Activated naive CD4-positive, alpha-beta T cell treated with anti-CD3 and anti-CD28 coated beads, Interleukin-2, amount 50 U/mL, for 24 hours (primary cell): ENCODE measurements around the gene GRIN2A.

ENCODE experiments used
- H3K27ac Mint-ChIP-seq: one replicate; pipeline ENCODE4 v1.8.0; 2021; ENCODE audit warnings: mild to moderate bottlenecking, mixed read lengths
- H3K27me3 Mint-ChIP-seq: one replicate; pipeline ENCODE4 v1.8.0; 2021; ENCODE audit warnings: mixed read lengths
- H3K36me3 Mint-ChIP-seq: one replicate; pipeline ENCODE4 v1.8.0; 2021; ENCODE audit warnings: mixed read lengths
- H3K4me1 Mint-ChIP-seq: one replicate; pipeline ENCODE4 v1.8.0; 2021; ENCODE audit warnings: mixed read lengths
- H3K4me3 Mint-ChIP-seq: one replicate; pipeline ENCODE4 v1.8.0; 2021; ENCODE audit warnings: mild to moderate bottlenecking, mixed read lengths
- H3K9me3 Mint-ChIP-seq: one replicate; pipeline ENCODE4 v1.8.0; 2021; ENCODE audit warnings: mixed read lengths

GRIN2A gene

GRCh38 chr16:9823510-9823909 is 358.7 kb downstream of the GRIN2A start:
- Mint-ChIP-seq H3K27ac (no peak overlapping the region), H3K4me1 (no peaks in the 10 kb centered on the region), H3K4me3 (no peak overlapping the region), H3K36me3 (no peaks in the 10 kb centered on the region), H3K27me3 (peaks cover 3% of the 10 kb centered on the region), H3K9me3 (peaks cover 4% of the 10 kb centered on the region)

- H3K36me3 Mint-ChIP-seq, result no peaks in the 10 kb centered on the region
- H3K9me3 Mint-ChIP-seq, result peaks cover 4% of the 10 kb centered on the region
- no peak overlapping the region for H3K27ac Mint-ChIP-seq
- H3K4me3 Mint-ChIP-seq, result no peak overlapping the region
- H3K27me3 Mint-ChIP-seq, result peaks cover 3% of the 10 kb centered on the region
- H3K4me1 Mint-ChIP-seq, result no peaks in the 10 kb centered on the region
Measured at GRCh38 chr16:9821970-9822369, 360.3 kb downstream of the GRIN2A start.

- Mint-ChIP-seq H3K4me1 (no peaks in the 10 kb centered on the region), H3K27me3 (peaks cover 3% of the 10 kb centered on the region), H3K36me3 (no peaks in the 10 kb centered on the region), H3K4me3 (no peak overlapping the region), H3K27ac (no peak overlapping the region), H3K9me3 (peaks cover 4% of the 10 kb centered on the region)
Measured at GRCh38 chr16:9821331-9821730, 360.9 kb downstream of the GRIN2A start.

- H3K27me3 Mint-ChIP-seq, result peaks cover 5% of the 10 kb centered on the region
- no peak overlapping the region for H3K27ac Mint-ChIP-seq
- no peaks in the 10 kb centered on the region for H3K36me3 Mint-ChIP-seq
- H3K9me3 Mint-ChIP-seq, result peaks cover 4% of the 10 kb centered on the region
- no peak overlapping the region for H3K4me3 Mint-ChIP-seq
- no peaks in the 10 kb centered on the region for H3K4me1 Mint-ChIP-seq
Measured at GRCh38 chr16:9820476-9821246, 361.6 kb downstream of the GRIN2A start.

- Mint-ChIP-seq H3K36me3 (no peaks in the 10 kb centered on the region), H3K9me3 (peaks cover 3% of the 10 kb centered on the region)
Measured at GRCh38 chr16:9818702-9819101, 363.5 kb downstream of the GRIN2A start.

GRCh38 chr16:9817586-9817985 is 364.6 kb downstream of the GRIN2A start:
- H3K4me3 Mint-ChIP-seq, result no peak overlapping the region
- H3K27me3 Mint-ChIP-seq, result peaks cover 5% of the 10 kb centered on the region
- no peaks in the 10 kb centered on the region for H3K4me1 Mint-ChIP-seq
- H3K27ac Mint-ChIP-seq, result no peak overlapping the region
- H3K9me3 Mint-ChIP-seq, result no peaks in the 10 kb centered on the region
- H3K36me3 Mint-ChIP-seq, result no peaks in the 10 kb centered on the region

More at GRCh38 chr16:9818702-9819101, 363.5 kb downstream of the GRIN2A start:
- Mint-ChIP-seq H3K27ac (no peak overlapping the region), H3K4me3 (no peak overlapping the region), H3K27me3 (peaks cover 5% of the 10 kb centered on the region), H3K4me1 (no peaks in the 10 kb centered on the region)

GRCh38 chr16:9816644-9817043 is 365.6 kb downstream of the GRIN2A start:
- Mint-ChIP-seq H3K27me3 (peaks cover 4% of the 10 kb centered on the region), H3K4me1 (no peaks in the 10 kb centered on the region), H3K9me3 (no peaks in the 10 kb centered on the region), H3K27ac (no peak overlapping the region), H3K36me3 (no peaks in the 10 kb centered on the region), H3K4me3 (no peak overlapping the region)

GRCh38 chr16:9813665-9814064 is 368.6 kb downstream of the GRIN2A start:
- H3K9me3 Mint-ChIP-seq, result no peaks in the 10 kb centered on the region

GRCh38 chr16:9808210-9808609 is 374.0 kb downstream of the GRIN2A start:
- Mint-ChIP-seq H3K27ac (no peak overlapping the region), H3K27me3 (peaks cover 1% of the 10 kb centered on the region), H3K4me3 (no peak overlapping the region), H3K36me3 (no peaks in the 10 kb centered on the region), H3K9me3 (no peaks in the 10 kb centered on the region), H3K4me1 (no peaks in the 10 kb centered on the region)

More at GRCh38 chr16:9813665-9814064, 368.6 kb downstream of the GRIN2A start:
- no peaks in the 10 kb centered on the region for H3K4me1 Mint-ChIP-seq
- no peak overlapping the region for H3K27ac Mint-ChIP-seq
- no peak overlapping the region for H3K4me3 Mint-ChIP-seq
- H3K36me3 Mint-ChIP-seq, result no peaks in the 10 kb centered on the region
- H3K27me3 Mint-ChIP-seq, result peaks cover 3% of the 10 kb centered on the region

- Mint-ChIP-seq H3K4me1 (no peaks in the 10 kb centered on the region), H3K27me3 (peaks cover 1% of the 10 kb centered on the region), H3K4me3 (no peak overlapping the region), H3K36me3 (no peaks in the 10 kb centered on the region), H3K27ac (no peak overlapping the region), H3K9me3 (no peaks in the 10 kb centered on the region)
Measured at GRCh38 chr16:9807302-9807701, 374.9 kb downstream of the GRIN2A start.

GRCh38 chr16:9805109-9805508 is 377.1 kb downstream of the GRIN2A start:
- Mint-ChIP-seq H3K4me1 (no peaks in the 10 kb centered on the region), H3K36me3 (no peaks in the 10 kb centered on the region), H3K27me3 (no peaks in the 10 kb centered on the region), H3K9me3 (peaks cover 6% of the 10 kb centered on the region), H3K4me3 (no peak overlapping the region), H3K27ac (no peak overlapping the region)

- peaks cover 6% of the 10 kb centered on the region for H3K9me3 Mint-ChIP-seq
- H3K4me3 Mint-ChIP-seq, result no peak overlapping the region
- H3K27ac Mint-ChIP-seq, result no peak overlapping the region
- H3K36me3 Mint-ChIP-seq, result no peaks in the 10 kb centered on the region
- no peaks in the 10 kb centered on the region for H3K4me1 Mint-ChIP-seq
- no peaks in the 10 kb centered on the region for H3K27me3 Mint-ChIP-seq
Measured at GRCh38 chr16:9802160-9802559, 380.1 kb downstream of the GRIN2A start.

- Mint-ChIP-seq H3K4me3 (no peak overlapping the region), H3K4me1 (no peaks in the 10 kb centered on the region), H3K36me3 (no peaks in the 10 kb centered on the region), H3K27me3 (no peaks in the 10 kb centered on the region), H3K9me3 (peaks cover 6% of the 10 kb centered on the region), H3K27ac (no peak overlapping the region)
Measured at GRCh38 chr16:9801651-9802050, 380.6 kb downstream of the GRIN2A start.

GRCh38 chr16:9800186-9800738 is 382.0 kb downstream of the GRIN2A start:
- Mint-ChIP-seq H3K9me3 (peaks cover 6% of the 10 kb centered on the region), H3K4me1 (no peaks in the 10 kb centered on the region), H3K27ac (no peak overlapping the region), H3K27me3 (no peaks in the 10 kb centered on the region), H3K36me3 (no peaks in the 10 kb centered on the region), H3K4me3 (no peak overlapping the region)

- Mint-ChIP-seq H3K9me3 (peaks cover 11% of the 10 kb centered on the region), H3K27ac (no peak overlapping the region), H3K27me3 (no peaks in the 10 kb centered on the region), H3K4me1 (no peaks in the 10 kb centered on the region), H3K4me3 (no peak overlapping the region), H3K36me3 (no peaks in the 10 kb centered on the region)
Measured at GRCh38 chr16:9798952-9799580, 383.2 kb downstream of the GRIN2A start.

GRCh38 chr16:9798474-9798873 is 383.8 kb downstream of the GRIN2A start:
- Mint-ChIP-seq H3K36me3 (no peaks in the 10 kb centered on the region), H3K4me1 (no peaks in the 10 kb centered on the region), H3K9me3 (peaks cover 11% of the 10 kb centered on the region), H3K4me3 (no peak overlapping the region), H3K27ac (no peak overlapping the region), H3K27me3 (no peaks in the 10 kb centered on the region)
